HG03354 (cell line): Measurements from ENCODE around the gene PRDM8.

Source experiments
- ATAC-seq: cut with Tn5 transposase; IDR thresholded peaks from one replicate; pipeline ENCODE4 v1.9.1; 2021; ENCODE audit warnings: mild to moderate bottlenecking; ENCODE audit not compliant: unreplicated experiment, poor library complexity, severe bottlenecking

PRDM8 gene

DNA sequence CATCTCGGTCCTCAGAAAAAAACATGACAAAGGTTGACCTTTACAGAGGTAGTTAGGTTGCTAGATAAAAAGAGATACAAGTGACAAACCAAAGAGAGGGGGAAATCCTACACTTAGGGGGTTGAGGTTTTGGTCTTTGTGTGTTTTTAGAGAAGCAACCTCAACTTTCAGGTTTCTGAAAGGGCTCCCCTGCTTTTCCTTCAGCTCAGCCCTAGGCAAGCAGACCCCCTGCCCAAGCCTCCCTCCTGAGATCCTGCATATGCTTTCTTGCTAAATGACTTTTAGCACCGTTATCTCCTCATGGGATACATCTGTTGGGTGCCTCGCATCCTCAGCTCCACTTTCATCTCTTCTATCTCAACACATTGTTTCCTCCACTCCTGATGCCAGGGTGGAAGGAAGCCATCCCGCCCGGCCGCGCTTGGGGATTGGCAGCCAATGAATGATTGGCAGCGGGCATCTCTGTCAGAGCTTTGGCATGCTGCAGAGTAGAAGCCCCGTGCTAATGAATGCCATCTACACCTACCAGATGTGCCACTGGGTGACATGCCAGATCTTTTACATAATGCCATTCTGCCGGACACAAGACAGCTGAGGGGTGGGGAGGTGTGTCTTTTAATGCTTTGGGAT lies 15.0 kb upstream of the PRDM8 start:
- no peak for ATAC-seq

DNA sequence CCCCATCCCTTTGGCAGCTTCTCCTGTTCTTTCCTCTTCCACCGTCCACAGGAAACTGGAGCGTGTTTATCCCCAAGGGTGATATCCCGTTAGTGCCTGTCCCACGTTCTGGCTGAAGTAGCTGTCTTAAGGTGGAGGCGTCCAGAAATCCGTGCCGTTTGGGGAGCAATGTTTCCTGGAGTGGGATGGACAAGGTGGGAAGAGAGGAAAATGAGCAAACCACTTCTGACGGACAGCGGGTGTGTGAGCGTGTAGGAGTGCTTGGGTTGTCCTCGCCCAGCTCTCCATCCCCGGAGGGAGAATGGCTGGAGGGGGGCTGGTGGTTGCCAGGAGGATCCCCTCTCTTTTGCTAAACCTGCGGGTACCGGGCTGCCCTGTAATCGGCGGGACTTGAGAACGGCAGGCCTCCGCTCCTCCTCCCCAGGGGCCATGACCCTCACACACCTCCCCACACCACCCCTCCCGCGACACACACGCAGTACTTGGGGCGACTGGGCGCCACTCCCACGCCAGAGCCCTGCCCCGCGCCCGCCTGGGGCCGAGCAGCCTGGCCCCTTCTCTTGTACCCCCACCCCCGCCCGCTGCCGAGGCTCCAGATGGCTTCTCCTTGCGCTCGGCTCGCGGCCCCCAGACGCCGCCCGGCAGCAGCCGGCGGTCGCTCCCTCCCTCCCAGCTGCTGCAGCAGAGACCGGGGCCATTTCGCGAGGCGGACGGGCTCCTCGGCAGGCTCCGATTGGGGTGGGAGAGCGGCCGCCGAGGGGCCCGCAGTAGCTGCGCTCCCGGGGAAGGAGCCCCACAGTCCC lies 13.9 kb upstream of the PRDM8 start:
- peak; percentile 56 for ATAC-seq

DNA sequence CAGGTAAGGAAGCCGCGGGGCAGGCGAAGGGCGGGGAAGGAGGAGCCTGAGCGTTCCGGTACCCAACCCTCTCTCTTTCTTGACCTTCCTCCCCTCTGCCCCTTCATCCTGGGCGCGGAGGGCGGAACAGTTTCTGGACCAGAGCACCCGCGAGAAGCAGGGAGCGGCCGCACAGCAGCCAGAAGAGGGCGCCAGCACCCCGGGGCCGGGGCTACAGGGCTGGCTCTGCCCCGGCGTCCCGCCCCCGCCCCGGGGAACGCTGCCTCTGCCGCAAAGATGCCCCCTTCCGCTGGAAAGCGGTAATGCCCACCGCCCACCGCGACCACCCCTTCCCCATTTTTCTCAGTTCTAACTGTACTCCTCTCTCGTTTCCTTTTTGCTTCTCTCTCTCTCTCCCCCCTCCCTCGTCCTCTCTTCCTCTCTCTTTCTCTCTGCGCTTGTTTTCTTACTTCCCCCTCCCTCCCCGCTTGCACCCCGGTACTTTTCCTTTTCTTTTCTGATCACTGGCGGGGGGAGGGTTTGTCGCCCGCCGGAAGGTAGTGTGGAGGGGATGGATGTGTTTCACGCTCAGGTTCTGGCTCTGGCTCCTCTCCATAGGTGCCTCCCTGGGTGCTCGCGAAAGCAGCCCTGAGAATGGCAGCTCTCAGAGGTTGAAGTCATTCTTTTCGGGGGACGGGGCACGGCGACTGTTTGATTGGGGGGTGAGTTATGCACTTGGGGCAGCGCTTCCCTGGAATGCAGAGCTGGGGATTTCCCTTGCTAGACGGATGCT lies 13.1 kb upstream of the PRDM8 start:
- ATAC-seq = peak; percentile 91

DNA sequence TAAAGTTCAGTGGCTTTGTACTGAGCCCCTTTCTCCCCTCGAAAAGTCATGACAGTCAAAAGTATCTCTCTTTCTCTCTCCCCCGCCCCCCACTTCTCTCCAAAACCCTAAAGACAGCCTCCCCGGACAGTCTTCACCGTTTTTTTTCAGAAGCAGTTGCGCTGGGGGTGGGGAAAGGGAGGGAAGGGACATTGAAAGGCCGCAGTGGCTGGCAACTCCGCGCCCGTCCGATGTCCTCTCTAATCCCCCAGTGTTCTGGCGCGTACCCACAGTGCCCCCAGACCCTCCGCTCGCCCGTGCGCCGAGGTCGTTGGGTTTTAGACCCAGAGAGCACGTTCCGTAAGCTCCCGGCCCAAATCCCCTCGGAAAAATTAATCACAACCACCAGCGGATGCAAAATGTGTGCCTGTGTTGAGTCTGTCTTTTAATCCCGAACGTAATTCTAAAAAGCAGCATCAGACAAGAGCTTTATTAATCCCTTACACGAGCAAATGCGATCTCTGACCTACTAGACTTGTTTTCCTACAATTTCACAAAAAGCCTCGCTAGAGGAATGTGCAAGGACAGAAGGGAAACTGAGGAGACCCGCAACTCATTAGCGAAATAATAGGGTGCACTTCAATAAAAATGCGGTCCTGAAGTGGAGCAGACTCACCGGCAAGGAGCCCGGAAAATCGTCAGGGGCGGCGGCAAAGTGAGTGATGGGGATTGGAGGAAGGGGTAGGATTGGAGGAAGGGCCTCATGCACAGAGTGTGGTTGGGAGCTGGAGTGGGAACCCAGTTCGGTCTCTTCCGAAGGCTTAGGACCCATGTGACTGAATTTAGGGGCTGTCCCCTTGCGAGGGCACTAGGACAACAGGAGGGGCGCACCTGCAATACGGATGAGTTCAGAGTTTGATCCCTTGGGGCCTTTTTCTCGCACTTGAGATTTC lies 12.2 kb upstream of the PRDM8 start:
- ATAC-seq = no peak

DNA sequence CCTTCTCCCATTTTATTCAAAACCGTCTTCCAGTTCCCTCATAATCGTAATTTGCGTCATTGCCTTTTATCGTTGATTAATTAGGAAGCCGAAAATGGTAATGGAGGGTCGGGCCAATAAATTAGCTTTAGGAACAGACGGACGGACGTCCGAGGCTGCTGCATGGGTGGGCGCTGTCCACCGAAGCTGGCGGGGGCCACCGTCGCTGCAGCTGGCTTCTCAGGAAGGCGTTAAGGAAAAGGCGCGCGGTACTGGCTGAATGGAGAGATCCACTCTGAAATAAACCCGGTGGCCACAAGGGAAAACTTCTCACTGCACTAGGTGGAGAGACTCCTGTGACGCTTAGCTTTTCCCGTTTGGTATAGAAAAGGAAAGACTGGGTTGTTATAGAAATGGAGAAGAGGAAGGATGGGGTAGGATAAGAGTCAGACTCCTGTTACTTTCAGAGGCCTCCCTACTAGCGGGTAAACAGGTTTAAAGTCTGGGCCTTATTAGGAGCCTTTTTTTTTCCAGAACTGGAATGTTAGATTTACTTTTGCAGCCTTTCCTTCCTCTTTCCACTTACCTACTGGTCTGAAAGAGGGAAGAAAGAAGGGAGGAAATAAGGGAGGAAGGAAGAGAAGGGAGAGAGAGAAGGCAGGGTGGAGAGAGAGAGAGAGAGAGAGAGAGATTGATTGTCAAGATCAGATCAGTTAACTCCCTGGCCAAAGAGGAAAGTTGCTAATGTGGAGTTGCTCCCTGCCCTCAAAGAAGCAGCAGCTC lies 11.3 kb upstream of the PRDM8 start:
- ATAC-seq = no peak

DNA sequence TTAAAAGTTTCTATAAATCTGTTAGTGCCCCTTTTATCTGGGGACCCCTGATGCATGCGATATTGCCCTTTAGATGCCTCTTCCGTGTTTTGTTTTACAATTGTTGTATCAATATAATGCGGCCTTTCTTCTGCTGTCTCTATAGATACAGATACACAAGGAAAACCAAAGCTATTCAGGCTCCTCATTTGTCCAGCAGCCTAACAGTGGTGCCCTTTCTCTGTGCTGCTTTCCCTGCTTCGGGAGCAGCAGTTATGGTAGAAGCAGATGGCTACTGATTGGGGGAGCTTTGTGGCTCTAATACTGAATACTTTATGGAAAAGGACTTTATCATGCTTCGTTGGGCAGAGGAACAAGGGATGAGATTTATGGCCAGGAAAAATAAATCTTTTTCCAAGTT lies 10.6 kb upstream of the PRDM8 start:
- no peak for ATAC-seq

DNA sequence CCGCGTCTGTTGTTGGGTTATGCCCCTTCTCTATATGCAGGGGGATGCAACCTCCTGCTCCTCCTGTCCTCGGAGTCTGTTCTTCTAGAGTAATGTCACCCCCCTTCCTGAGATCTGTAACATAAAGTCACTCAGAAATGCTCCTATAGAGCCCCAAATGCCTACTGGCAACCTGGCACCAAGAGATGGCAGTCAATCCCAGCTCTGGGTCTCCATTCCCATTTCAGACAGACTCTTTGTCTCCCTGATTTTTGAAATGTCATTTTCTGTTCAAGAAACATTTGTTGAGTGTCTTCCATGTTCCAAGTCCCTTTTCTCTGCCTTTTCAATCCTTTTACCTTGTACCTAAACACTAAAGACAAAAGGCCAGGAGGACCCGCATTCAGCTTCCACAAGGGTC lies 9.6 kb upstream of the PRDM8 start:
- no peak for ATAC-seq

DNA sequence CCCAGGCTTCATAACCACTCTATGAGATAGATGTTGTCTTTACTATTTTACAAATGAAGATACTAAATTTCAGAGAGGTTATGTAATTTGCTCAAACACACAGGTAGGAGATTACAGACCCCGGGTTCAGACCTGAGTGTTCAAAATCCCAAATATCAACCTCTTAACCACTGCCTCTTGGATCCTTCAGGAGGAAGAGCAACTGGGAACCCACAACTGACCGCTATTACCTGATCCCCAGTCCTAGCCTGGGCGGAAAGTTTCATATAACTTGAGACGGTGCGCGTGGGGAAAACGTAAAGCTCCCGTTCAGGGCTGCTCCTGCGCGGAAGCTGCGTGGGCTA lies 8.9 kb upstream of the PRDM8 start:
- ATAC-seq = no peak

DNA sequence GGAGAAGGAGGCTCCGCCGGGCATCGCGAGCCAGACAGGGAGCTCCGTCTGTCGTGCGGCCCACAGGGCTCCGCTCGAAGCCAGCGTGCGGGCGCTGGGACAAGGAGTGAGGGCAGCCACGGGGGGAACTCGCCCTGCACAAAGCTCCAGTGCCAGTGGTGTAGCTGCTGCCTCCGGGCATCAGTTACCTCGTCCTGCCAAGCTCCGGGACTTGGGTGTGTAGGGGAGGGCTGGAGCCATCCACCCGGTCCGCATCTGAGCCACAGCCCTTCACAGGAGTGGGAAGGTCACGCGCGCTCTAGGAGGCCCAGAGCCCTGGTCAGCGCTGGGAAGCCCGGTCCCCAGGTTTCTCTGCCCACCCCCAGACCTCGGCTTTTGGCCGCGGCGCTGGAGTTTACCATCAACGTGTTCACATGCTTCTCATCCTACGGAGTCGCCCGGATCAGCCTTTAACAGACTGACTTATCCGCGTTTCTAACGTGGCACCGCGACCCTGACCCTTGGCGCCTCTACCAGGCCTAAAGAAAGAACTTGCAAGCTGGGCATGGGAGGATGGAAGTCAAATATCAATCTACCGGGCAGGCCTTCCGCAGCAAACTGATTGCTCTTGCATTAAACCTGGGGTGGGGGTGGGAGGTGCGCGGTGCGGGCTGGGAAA lies 8.4 kb upstream of the PRDM8 start:
- ATAC-seq = no peak

DNA sequence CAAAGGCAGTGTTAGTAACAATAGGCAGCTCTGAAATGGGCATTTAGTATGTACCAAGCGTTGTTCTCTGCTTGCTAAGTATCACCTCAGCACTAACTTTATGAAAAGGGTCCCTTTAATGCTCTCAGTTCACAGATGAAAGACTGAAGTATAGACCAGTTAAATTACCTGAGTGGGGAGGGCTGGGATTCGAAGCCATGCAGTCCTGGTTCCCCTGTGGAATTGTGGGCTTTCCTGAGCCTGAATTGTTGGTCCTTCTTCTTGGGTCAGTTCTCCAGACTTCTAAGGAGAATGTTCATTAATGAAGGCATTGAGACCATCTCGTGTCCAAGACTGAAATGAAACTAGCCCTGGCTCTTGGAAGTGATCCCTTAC lies 7.7 kb upstream of the PRDM8 start:
- ATAC-seq = no peak

DNA sequence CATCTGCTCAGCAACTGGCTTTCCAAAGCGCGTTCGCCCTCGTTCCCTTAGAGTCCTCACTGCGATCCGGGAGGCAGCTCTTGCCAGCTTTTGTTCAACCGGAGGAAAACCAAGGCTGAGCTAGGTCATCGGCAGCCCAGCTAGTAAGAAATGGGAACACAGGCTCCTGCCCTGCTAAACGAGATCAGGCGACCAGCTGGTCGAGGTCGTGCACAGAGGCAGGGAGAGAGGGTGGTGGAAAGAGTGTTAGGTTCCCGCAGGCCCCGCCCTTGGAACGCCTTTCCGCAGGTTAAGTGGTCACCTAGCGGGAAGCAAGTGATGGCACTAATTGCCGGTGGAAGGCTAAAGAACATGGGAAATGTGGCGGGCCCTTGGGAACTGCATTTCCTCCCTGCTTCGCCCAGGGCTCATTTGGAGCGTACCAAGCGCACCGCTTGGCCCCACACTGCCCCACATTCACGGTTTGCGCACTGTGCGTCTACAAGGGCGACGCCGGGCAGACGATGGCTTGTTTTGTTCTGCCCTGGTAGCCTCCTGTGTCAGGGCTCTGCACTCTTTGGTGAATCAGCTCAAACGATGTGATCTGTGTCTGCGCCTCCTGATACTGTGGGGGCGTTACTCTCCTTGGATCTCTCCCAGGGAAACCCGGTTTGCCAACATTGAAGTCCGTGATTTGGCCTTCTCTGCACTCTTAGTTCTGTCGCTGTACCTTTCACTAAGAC lies 7.2 kb upstream of the PRDM8 start:
- no peak for ATAC-seq

DNA sequence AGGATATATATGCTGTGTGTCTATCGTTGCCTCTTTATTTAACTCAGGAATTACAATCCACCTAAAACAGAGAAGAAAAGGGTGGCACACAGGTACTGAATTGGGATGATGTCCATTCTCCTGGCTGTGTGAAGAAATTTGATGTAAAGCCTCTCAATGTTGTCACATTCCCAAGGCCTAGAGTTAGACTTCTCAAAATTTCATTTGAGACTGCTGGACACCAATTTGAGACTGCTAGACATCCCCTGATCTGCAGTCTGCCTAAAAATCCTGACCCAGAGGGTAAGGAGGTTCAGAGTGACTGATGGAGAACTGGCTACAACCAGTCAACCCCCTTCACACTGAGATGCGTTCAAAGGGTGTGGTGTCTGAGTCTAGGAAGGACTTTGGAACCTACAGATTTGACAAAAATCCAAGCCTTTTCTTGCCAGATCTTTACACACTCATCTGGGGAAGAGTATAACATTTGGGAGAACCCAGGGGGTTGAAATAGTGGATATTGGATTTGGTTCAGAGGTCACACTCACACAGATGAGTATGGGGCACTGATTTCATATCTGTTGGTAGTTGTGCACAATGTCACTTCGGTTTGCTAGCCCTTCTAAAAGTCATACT lies 4.9 kb upstream of the PRDM8 start:
- ATAC-seq = no peak

DNA sequence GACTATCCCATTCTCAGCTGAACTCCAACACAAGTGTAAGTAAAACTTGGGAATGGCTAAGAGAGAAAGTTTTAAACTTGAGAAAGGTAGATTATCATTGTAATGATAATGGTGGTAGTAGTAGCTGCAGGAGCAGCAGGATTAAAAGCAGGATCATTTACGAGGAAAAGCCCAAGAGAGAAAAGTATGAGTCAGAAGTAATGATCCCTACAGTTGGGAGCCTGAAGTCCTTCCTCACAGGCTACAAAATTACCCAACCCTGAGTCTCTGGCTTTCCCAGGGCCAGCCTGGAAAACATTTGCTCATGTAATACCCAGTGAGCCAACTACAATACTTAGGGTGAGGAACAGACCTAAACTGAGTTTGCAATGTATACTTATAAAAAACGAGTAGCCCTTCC lies 4.4 kb upstream of the PRDM8 start:
- no peak for ATAC-seq

DNA sequence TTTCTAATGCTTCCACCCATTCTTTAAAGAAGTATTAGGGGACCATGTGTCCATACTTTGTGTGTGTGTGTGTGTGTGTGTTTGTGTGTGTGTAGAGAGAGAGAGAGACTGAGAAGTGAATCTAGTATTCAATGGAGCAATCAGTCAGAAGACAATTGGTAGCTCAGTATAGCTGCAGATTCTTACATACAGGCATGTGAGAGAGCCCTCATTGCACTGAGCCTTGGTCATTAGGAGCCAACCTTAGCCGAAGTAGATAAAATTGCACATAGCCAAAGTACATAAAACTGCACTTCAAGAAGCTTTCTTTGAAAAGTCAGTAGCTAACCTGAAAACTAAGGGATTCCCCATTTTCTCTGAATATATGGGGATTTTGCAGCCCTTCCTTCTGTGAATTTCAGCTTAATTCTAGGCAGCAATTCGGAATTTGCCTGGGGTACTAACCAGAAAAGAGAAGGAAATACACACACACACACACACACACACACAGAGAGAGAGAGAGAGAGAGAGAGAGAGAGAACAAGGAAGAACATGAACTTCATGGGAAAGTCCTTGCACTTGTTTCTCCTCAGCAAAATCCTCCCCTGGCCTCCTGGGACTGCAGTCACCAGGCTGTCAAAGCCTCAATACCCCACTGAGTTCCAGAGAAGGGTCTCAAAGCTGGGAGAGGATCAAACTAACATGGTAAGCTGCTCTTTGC lies 1.7 kb upstream of the PRDM8 start:
- no peak for ATAC-seq

DNA sequence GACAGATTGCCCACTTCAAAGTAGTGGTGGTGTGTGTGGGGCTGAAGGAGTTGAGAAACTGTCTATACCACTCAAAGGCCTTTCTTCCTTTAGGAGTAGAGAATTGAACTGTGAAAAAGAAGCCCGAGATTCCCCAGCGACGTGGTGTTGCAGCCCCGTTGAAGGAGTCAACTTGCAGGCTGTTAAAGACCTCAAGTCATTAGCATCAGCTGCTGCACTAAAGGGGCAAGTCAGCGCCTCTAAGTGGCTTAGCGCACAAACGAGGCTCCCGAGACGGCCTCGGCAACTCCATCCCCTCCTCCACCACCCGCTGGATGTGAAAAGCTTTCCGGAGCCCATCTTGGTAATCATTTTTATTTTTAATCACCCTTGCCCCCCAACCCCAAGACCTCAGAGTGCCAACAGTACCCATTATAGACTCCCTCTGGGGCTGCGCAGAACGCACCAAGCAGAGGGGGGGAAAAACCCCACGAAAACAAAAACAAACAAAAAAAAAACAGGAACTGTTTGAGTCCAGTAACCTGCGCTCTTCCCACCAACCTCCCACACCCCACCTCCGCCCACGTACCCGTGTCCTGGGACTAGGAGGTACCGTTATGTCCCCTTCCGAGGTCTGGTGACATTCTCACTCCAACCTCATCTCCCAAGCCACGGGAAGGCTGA lies 913 bp upstream of the PRDM8 start:
- ATAC-seq = peak; percentile 37

DNA sequence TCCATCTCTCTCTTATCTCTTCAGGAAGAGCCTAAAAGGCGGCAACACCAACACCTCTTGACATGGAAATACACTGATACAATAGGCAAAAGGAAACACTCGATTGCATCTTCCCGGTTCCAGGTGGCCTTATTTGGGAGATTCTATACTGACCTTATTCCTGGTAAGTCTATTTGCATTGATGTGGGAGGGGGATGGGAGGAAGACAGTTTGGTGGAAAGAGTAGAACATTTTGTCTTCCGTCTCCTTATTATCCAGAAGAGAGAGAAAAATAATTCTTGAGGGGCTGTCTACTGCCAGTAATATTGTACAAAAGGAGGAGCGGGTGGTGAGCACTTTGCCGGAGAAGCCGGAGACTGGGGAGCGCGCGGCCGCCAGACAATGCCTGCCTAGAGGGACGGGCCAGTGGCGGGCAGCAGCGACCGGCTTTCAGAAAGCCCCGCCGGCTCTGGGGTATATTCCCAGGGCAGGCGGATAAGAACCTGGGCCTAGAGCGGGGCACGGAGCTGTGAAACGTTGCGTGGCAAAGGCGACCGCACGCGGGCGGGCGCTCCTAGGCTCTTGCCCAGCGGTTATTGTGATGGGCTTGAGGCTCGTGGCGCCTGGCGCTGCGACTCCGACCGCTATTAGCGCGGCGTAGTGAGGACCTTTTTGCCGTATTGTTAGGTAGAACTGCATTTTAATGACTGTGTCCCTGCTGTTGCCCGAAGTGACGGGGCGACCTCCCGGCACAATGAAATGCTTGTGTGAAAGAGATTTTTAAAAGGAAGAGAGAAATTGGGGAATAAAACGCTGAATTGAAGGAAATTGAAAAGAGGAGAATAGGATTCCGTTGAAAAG lies 518 bp downstream of the PRDM8 start:
- ATAC-seq = no peak
